HPDE6-E6E7 (cell line): ENCODE results near the gene PCBP3.
"Not testable (repeated sequence)": the region's sequence is repeated elsewhere in the genome, so short reads cannot be mapped to it uniquely, and the experiment has no call there.

Source experiments
- DNase-seq: peaks from one replicate; pipeline ENCODE4 v3.0.0; 2011; ENCODE audit warnings: missing footprints; ENCODE audit errors: extremely low spot score

The PCBP3 gene

GRCh38 chr21:45875416-45875760 is 231.9 kb downstream of the PCBP3 start:
- no peak for DNase-seq

- DNase-seq, result no peak
Measured at GRCh38 chr21:45875881-45876280, 232.4 kb downstream of the PCBP3 start.

GRCh38 chr21:45876381-45877170 is 233.1 kb downstream of the PCBP3 start:
- DNase-seq, result no peak

- no peak for DNase-seq
Measured at GRCh38 chr21:45877171-45877438, 233.6 kb downstream of the PCBP3 start.

- DNase-seq, result no peak
Measured at GRCh38 chr21:45877821-45878469, 234.4 kb downstream of the PCBP3 start.

- DNase-seq, result no peak
Measured at GRCh38 chr21:45880097-45881068, 236.9 kb downstream of the PCBP3 start.

- DNase-seq, result no peak
Measured at GRCh38 chr21:45882645-45883044, 239.1 kb downstream of the PCBP3 start.

GRCh38 chr21:45883090-45883489 is 239.6 kb downstream of the PCBP3 start:
- DNase-seq, result no peak

- DNase-seq, result no peak
Measured at GRCh38 chr21:45885597-45885929, 242.0 kb downstream of the PCBP3 start.

GRCh38 chr21:45885930-45886601 is 242.5 kb downstream of the PCBP3 start:
- not testable (repeated sequence) for DNase-seq

GRCh38 chr21:45886610-45887026 is 243.1 kb downstream of the PCBP3 start:
- DNase-seq, result no peak

- no peak for DNase-seq
Measured at GRCh38 chr21:45887120-45887611, 243.6 kb downstream of the PCBP3 start.

GRCh38 chr21:45887788-45888187 is 244.3 kb downstream of the PCBP3 start:
- no peak for DNase-seq

- DNase-seq, result no peak
Measured at GRCh38 chr21:45888386-45889009, 245.0 kb downstream of the PCBP3 start.

- DNase-seq, result no peak
Measured at GRCh38 chr21:45889256-45889655, 245.7 kb downstream of the PCBP3 start.

GRCh38 chr21:45889961-45890360 is 246.4 kb downstream of the PCBP3 start:
- no peak for DNase-seq

- DNase-seq, result no peak
Measured at GRCh38 chr21:45891388-45892155, 248.0 kb downstream of the PCBP3 start.

GRCh38 chr21:45892156-45892915 is 248.8 kb downstream of the PCBP3 start:
- DNase-seq, result no peak

- no peak for DNase-seq
Measured at GRCh38 chr21:45892916-45893739, 249.6 kb downstream of the PCBP3 start.
